Measurements from ENCODE around the gene CACFD1.
A peak's percentile ranks its signal among the peaks of the same experiment; 100 is the strongest.

Gene CACFD1

GRCh38 chr9:133484671-133485437 lies 25.1 kb downstream of the CACFD1 start:
- ATAC-seq: no peak
- TF ChIP-seq ZNF8 (CRISPR knock-in tag; IDR thresholded peaks at IDR 0.05): no peak

DNA sequence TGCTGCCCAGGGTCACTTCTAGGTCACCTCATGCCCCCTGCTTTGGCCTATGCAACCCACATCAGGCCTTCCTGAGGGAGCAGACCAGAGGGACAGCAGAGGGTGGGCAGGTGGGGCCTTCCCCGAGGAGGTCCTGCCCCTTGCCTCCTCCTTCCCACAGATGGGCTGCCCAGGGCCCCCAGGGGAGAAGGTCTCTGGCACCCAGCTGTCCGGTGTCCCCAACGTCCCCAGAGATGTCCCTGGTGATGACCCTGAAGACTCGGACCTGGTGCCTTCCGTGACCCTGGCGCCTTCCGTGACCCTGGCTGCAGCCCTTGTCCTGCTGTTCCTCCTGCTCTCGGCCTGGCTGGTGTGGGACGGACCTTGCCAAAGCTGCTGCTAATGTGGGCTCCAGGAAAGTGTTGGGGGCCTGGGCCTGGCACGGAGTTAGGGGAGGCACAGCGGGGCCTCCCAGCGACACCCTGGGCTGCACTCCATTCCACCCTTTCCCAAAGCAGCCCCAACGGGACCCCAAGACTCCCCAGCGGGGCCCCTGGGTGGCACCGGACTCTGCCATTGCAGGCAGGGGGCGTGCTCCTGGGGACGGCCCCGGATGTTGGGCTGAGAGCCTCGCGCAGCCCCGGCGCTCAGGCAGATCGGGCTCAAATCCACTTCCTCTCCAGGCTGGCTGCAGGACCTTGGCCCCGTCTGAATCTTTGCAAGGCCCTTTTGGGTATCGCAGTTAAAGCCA lies 25.9 kb downstream of the CACFD1 start:
- ATAC-seq: peak; percentile 10; the same call in 2 of the 3 replicates
- TF ChIP-seq CSDC2 (CRISPR knock-in tag; IDR thresholded peaks at IDR 0.05) (no peak), POU6F1 (CRISPR knock-in tag; IDR thresholded peaks at IDR 0.05; ENCODE audit: borderline replicate concordance, low read depth) (no peak)

DNA sequence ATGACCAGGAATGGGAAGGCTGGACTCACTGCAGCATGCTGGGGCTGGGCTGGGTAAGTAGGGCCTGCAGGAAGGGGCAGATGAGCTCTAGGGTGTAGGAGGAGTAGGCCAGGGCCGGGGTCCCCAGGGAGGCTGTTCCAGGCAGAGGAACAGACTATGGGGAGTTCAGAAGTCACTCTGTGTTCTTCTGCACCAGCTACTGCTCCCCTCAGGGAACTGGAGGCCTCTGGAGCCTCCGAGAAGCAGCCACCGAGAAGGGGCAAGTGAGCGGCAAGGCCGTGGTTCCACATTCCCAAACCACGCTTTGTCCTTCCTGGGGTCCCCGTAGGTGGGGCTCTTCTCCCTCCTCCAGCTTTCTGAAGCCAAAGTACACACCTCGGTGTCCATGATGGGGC lies 27.6 kb downstream of the CACFD1 start:
- TF ChIP-seq SNAI2 (CRISPR knock-in tag; IDR thresholded peaks at IDR 0.05) (no peak), TOX (CRISPR knock-in tag; IDR thresholded peaks at IDR 0.05; ENCODE audit: borderline replicate concordance) (no peak), CREB5 (CRISPR knock-in tag; IDR thresholded peaks at IDR 0.05; ENCODE audit: low read depth) (no peak), CSDC2 (CRISPR knock-in tag; IDR thresholded peaks at IDR 0.05) (no peak), OSR1 (CRISPR knock-in tag; IDR thresholded peaks at IDR 0.05) (no peak), GLIS3 (CRISPR knock-in tag; IDR thresholded peaks at IDR 0.05) (no peak), ARNTL (CRISPR knock-in tag; IDR thresholded peaks at IDR 0.05; ENCODE audit: borderline replicate concordance, low read depth) (no peak), ESRRG (CRISPR knock-in tag; IDR thresholded peaks at IDR 0.05) (no peak), ZNF8 (CRISPR knock-in tag; IDR thresholded peaks at IDR 0.05) (no peak), PPARA (CRISPR knock-in tag; IDR thresholded peaks at IDR 0.05; ENCODE audit: borderline replicate concordance) (no peak), ZC3H10 (CRISPR knock-in tag; IDR thresholded peaks at IDR 0.05) (no peak), BACH2 (CRISPR knock-in tag; IDR thresholded peaks at IDR 0.05; ENCODE audit: borderline replicate concordance) (no peak), ZFP3 (CRISPR knock-in tag; IDR thresholded peaks at IDR 0.05) (no peak), ZFP30 (CRISPR knock-in tag; IDR thresholded peaks at IDR 0.05) (no peak), ZNF70 (CRISPR knock-in tag; IDR thresholded peaks at IDR 0.05) (no peak)
- TF ChIP-seq, protein P1, sequence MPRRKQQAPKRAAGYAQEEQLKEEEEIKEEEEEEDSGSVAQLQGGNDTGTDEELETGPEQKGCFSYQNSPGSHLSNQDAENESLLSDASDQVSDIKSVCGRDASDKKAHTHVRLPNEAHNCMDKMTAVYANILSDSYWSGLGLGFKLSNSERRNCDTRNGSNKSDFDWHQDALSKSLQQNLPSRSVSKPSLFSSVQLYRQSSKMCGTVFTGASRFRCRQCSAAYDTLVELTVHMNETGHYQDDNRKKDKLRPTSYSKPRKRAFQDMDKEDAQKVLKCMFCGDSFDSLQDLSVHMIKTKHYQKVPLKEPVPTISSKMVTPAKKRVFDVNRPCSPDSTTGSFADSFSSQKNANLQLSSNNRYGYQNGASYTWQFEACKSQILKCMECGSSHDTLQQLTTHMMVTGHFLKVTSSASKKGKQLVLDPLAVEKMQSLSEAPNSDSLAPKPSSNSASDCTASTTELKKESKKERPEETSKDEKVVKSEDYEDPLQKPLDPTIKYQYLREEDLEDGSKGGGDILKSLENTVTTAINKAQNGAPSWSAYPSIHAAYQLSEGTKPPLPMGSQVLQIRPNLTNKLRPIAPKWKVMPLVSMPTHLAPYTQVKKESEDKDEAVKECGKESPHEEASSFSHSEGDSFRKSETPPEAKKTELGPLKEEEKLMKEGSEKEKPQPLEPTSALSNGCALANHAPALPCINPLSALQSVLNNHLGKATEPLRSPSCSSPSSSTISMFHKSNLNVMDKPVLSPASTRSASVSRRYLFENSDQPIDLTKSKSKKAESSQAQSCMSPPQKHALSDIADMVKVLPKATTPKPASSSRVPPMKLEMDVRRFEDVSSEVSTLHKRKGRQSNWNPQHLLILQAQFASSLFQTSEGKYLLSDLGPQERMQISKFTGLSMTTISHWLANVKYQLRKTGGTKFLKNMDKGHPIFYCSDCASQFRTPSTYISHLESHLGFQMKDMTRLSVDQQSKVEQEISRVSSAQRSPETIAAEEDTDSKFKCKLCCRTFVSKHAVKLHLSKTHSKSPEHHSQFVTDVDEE (CRISPR knock-in tag; IDR thresholded peaks at IDR 0.05): no peak
- no peak for ATAC-seq

GRCh38 chr9:133488686-133489252 lies 29.0 kb downstream of the CACFD1 start:
- no peak for ATAC-seq

More at GRCh38 chr9:133488686-133489252, 29.0 kb downstream of the CACFD1 start:
- TF ChIP-seq ZNF565 (CRISPR knock-in tag; conservative IDR thresholded peaks at IDR 0.05; ENCODE audit: low read depth) (no peak), ZNF70 (CRISPR knock-in tag; IDR thresholded peaks at IDR 0.05) (no peak), ESRRG (CRISPR knock-in tag; IDR thresholded peaks at IDR 0.05) (no peak), ZFP30 (CRISPR knock-in tag; IDR thresholded peaks at IDR 0.05) (no peak), OSR1 (CRISPR knock-in tag; IDR thresholded peaks at IDR 0.05) (no peak), GLIS3 (CRISPR knock-in tag; IDR thresholded peaks at IDR 0.05) (no peak), ISL1 (CRISPR knock-in tag; IDR thresholded peaks at IDR 0.05) (no peak)

Data from SK-N-SH treated with all-trans-retinoic acid at 6 μM for 48 hours (cell line).